ENCODE data around the gene CDH26.
"Not testable (repeated sequence)": the region's sequence is repeated elsewhere in the genome, so short reads cannot be mapped to it uniquely, and the experiment has no call there.

CDH26 gene

GRCh38 chr20:60011512-60012507 is 53.6 kb downstream of the CDH26 start:
- no peak for DNase-seq

- no peak for DNase-seq
These were observed 55.3 kb downstream of the CDH26 start for GRCh38 chr20:60013296-60014139.

- DNase-seq = no peak
These were observed 58.2 kb downstream of the CDH26 start for GRCh38 chr20:60016406-60016805.

- DNase-seq = no peak
These were observed 62.0 kb downstream of the CDH26 start for GRCh38 chr20:60020251-60020650.

- no peak for DNase-seq
These were observed 62.9 kb downstream of the CDH26 start for GRCh38 chr20:60021104-60021503.

- DNase-seq = no peak
These were observed 64.6 kb downstream of the CDH26 start for GRCh38 chr20:60022849-60023248.

GRCh38 chr20:60024245-60024644 is 66.0 kb downstream of the CDH26 start:
- DNase-seq = no peak

- DNase-seq = no peak
These were observed 66.6 kb downstream of the CDH26 start for GRCh38 chr20:60024801-60025200.

GRCh38 chr20:60026010-60026409 is 67.8 kb downstream of the CDH26 start:
- DNase-seq = no peak

GRCh38 chr20:60030471-60030870 is 72.2 kb downstream of the CDH26 start:
- DNase-seq = no peak

- DNase-seq = no peak
These were observed 72.9 kb downstream of the CDH26 start for GRCh38 chr20:60031107-60031506.

- peak in 18 of 51 donors; percentile 11 to 59 (median 30) for DNase-seq
These were observed 76.2 kb downstream of the CDH26 start for GRCh38 chr20:60034231-60035110.

- no peak for DNase-seq
These were observed 77.3 kb downstream of the CDH26 start for GRCh38 chr20:60035486-60035885.

- DNase-seq = no peak
These were observed 78.1 kb downstream of the CDH26 start for GRCh38 chr20:60036346-60036745.

GRCh38 chr20:60036746-60037499 is 78.7 kb downstream of the CDH26 start:
- no peak for DNase-seq

GRCh38 chr20:60038400-60039008 is 80.3 kb downstream of the CDH26 start:
- DNase-seq = no peak

- DNase-seq = no peak
These were observed 81.3 kb downstream of the CDH26 start for GRCh38 chr20:60039526-60039925.

- no peak for DNase-seq
These were observed 82.4 kb downstream of the CDH26 start for GRCh38 chr20:60040471-60041162.

GRCh38 chr20:60041436-60042165 is 83.4 kb downstream of the CDH26 start:
- not testable (repeated sequence) for DNase-seq

All from hypothalamus (tissue), 51 donors.